KMS-11 (cell line): ENCODE measurements around the gene PPM1H.

ENCODE experiments used
- H2AFZ ChIP-seq: fragments of 200-600 bp; sonication (generic); 2 replicates; pipeline ENCODE4 v1.6.1; 2016; ENCODE audit warnings: antibody characterized with exemption, mixed run types, low read depth
- H3K27ac ChIP-seq: fragments of 200-600 bp; sonication (generic); 2 replicates; pipeline ENCODE4 v1.6.1; 2016; ENCODE audit warnings: mild to moderate bottlenecking, mixed run types
- H3K27me3 ChIP-seq: fragments of 200-600 bp; sonication (generic); 2 replicates; pipeline ENCODE4 v1.6.1; 2017; ENCODE audit warnings: mild to moderate bottlenecking, low read depth, mixed run types, moderate library complexity; ENCODE audit not compliant: insufficient read depth
- H3K36me3 ChIP-seq: fragments of 200-600 bp; sonication (generic); 2 replicates; pipeline ENCODE4 v1.6.1; 2017; ENCODE audit warnings: mild to moderate bottlenecking, mixed run types; ENCODE audit not compliant: insufficient read depth
- H3K4me1 ChIP-seq: fragments of 200-600 bp; sonication (generic); 2 replicates; pipeline ENCODE4 v1.6.1; 2016; ENCODE audit warnings: mild to moderate bottlenecking, low read depth, mixed run types; ENCODE audit not compliant: poor library complexity, severe bottlenecking
- H3K4me2 ChIP-seq: fragments of 200-600 bp; sonication (generic); 2 replicates; pipeline ENCODE4 v1.7.0; 2016; ENCODE audit warnings: mild to moderate bottlenecking, mixed run types
- H3K4me3 ChIP-seq: fragments of 200-600 bp; sonication (generic); IDR thresholded peaks from 2 replicates; pipeline ENCODE4 v1.6.1; 2017; ENCODE audit warnings: low read depth, low read length, mixed read lengths; ENCODE audit not compliant: insufficient read depth
- H3K79me2 ChIP-seq: fragments of 200-600 bp; sonication (generic); 2 replicates; pipeline ENCODE4 v1.6.1; 2016; ENCODE audit warnings: low read depth, mixed run types; ENCODE audit not compliant: insufficient read depth
- H3K9ac ChIP-seq: fragments of 200-600 bp; sonication (generic); 2 replicates; pipeline ENCODE4 v1.6.1; 2016; ENCODE audit warnings: mild to moderate bottlenecking, mixed run types
- H4K20me1 ChIP-seq: fragments of 200-600 bp; sonication (generic); 2 replicates; pipeline ENCODE4 v1.6.1; 2016; ENCODE audit warnings: mild to moderate bottlenecking, mixed run types; ENCODE audit not compliant: insufficient read depth
- CTCF ChIP-seq: fragments of 200-600 bp; sonication (generic); conservative IDR thresholded peaks from 2 replicates; pipeline ENCODE4 v1.6.1; 2017; ENCODE audit warnings: low read depth, mild to moderate bottlenecking, antibody characterized with exemption, low read length, moderate library complexity, mixed read lengths

Gene PPM1H

GRCh38 chr12:62789851-62790250 is 145.1 kb downstream of the PPM1H start:
- no peak overlapping the region for H3K27ac ChIP-seq
- no peak overlapping the region for H3K4me3 ChIP-seq
- TF ChIP-seq CTCF = no peak
- H2AFZ ChIP-seq = no peak overlapping the region
- H4K20me1 ChIP-seq = no peaks in the 10 kb centered on the region
- H3K36me3 ChIP-seq = no peaks in the 10 kb centered on the region
- H3K79me2 ChIP-seq = no peaks in the 10 kb centered on the region
- no peaks in the 10 kb centered on the region for H3K27me3 ChIP-seq
- peaks cover 17% of the 10 kb centered on the region for H3K4me1 ChIP-seq
- H3K4me2 ChIP-seq = no peak overlapping the region
- no peak overlapping the region for H3K9ac ChIP-seq

- Histone ChIP-seq H3K27me3 (no peaks in the 10 kb centered on the region), H3K4me2 (no peak overlapping the region), H3K4me3 (no peak overlapping the region), H3K36me3 (no peaks in the 10 kb centered on the region), H3K79me2 (no peaks in the 10 kb centered on the region), H3K27ac (no peak overlapping the region), H4K20me1 (no peaks in the 10 kb centered on the region), H2AFZ (no peak overlapping the region), H3K9ac (no peak overlapping the region), H3K4me1 (peaks cover 1% of the 10 kb centered on the region)
- TF ChIP-seq CTCF = no peak
Measured at GRCh38 chr12:62787611-62788010, 147.3 kb downstream of the PPM1H start.

- Histone ChIP-seq H4K20me1 (no peaks in the 10 kb centered on the region), H3K79me2 (no peaks in the 10 kb centered on the region), H3K27me3 (no peaks in the 10 kb centered on the region), H3K36me3 (no peaks in the 10 kb centered on the region), H3K9ac (no peak overlapping the region), H3K4me1 (no peaks in the 10 kb centered on the region), H3K4me3 (no peak overlapping the region), H3K4me2 (no peak overlapping the region), H2AFZ (no peak overlapping the region), H3K27ac (no peak overlapping the region)
- TF ChIP-seq CTCF = no peak
Measured at GRCh38 chr12:62787023-62787422, 147.9 kb downstream of the PPM1H start.

GRCh38 chr12:62785941-62786559 is 148.9 kb downstream of the PPM1H start:
- no peaks in the 10 kb centered on the region for H3K27me3 ChIP-seq
- no peak overlapping the region for H3K4me3 ChIP-seq
- H3K4me2 ChIP-seq = no peak overlapping the region
- no peaks in the 10 kb centered on the region for H4K20me1 ChIP-seq
- no peak overlapping the region for H2AFZ ChIP-seq
- no peak overlapping the region for H3K9ac ChIP-seq
- no peaks in the 10 kb centered on the region for H3K36me3 ChIP-seq
- no peaks in the 10 kb centered on the region for H3K79me2 ChIP-seq
- H3K4me1 ChIP-seq = no peaks in the 10 kb centered on the region
- no peak for TF ChIP-seq CTCF
- no peak overlapping the region for H3K27ac ChIP-seq
